ENCODE measurements around the gene DMKN. TPM values are rescaled to one million over a fixed set of nuclear protein-coding genes. Genes with fewer than 3 reads are reported as not detected.

DMKN gene
- total and polyA plus RNA-seq, 4 donors = 1.4 to 9.4 (median 2.4) TPM

DNA sequence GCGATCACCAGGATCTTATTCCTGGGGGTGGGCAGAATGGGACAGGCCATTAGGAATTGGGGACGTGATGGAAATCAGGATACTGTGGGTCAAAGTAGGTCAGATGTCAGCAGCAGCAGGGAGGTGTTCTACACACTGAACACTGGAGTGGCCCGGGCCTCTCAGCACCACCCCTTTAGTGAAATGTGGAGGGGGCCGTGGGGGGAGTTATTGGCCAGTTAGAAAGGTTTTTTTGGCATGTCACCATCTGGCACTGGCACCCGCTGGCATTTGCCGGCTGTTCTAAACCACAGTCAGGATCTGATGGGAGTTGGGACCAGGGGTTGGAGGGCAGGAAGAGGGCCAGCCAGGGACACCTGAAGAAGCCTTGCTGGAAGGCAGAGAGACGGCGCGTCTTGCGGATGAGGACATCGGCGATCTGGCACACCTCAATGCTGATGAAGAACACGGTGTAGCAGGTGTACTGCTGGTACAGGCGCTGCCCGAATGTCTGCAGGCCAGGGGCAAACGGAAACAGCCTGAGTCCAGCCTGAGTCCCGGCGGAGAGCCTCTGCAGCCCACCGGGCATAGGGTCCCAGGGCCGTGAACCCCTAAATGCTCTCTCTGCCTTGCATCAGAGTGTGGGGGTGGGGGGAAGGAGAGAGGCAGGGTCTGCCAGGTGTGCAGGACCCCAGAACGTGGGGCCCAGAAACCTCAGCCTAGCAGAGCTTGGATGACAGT, 37.8 kb upstream of the DMKN start:
- WGBS = 90% methylated on average over 21 of the region's 21 CpGs
- Histone ChIP-seq H3K27me3 (ENCODE audit: control insufficient read depth in 4 of 4, insufficient read depth in 4 of 4, low read length in 3 of 4) (no peaks in the 10 kb centered on the region), H3K4me1 (ENCODE audit: control insufficient read depth in 4 of 4, insufficient read depth in 4 of 4, low read length in 3 of 4) (peaks cover 0 to 7% (median 6%) of the 10 kb centered on the region in 4 donors), H3K27ac (ENCODE audit: low read depth in 1 of 2, low read length in 2 of 2) (no peak overlapping the region), H3K36me3 (ENCODE audit: control insufficient read depth in 4 of 4, insufficient read depth in 3 of 4, low read depth in 1 of 4, low read length in 3 of 4) (no peaks in the 10 kb centered on the region), H3K9ac (ENCODE audit: low read depth in 1 of 2, low read length in 2 of 2) (no peak overlapping the region), H3K4me3 (ENCODE audit: low read depth in 1 of 3, low read length in 3 of 3) (no peak overlapping the region), H3K9me3 (ENCODE audit: control insufficient read depth in 4 of 4, low read length in 3 of 4) (no peaks in the 10 kb centered on the region)
- DNase-seq (ENCODE audit: low spot score) = no peak
- TF ChIP-seq EGR1 (IDR thresholded peaks at IDR 0.05; ENCODE audit: low read depth in 2 of 2) (no peak), TAF1 (conservative IDR thresholded peaks at IDR 0.05) (no peak), HNF4A (conservative IDR thresholded peaks at IDR 0.05) (no peak), SP1 (IDR thresholded peaks at IDR 0.05) (no peak), YY1 (IDR thresholded peaks at IDR 0.05) (no peak), GABPA (IDR thresholded peaks at IDR 0.05 in 1 of 2, conservative IDR thresholded peaks at IDR 0.05 in 1 of 2) (no peak), JUND (IDR thresholded peaks at IDR 0.05) (no peak), FOXA2 (IDR thresholded peaks at IDR 0.05) (no peak), HNF4G (IDR thresholded peaks at IDR 0.05) (no peak), RAD21 (IDR thresholded peaks at IDR 0.05) (no peak), RXRA (IDR thresholded peaks at IDR 0.05) (no peak), FOXA1 (IDR thresholded peaks at IDR 0.05) (no peak), NR2F2 (IDR thresholded peaks at IDR 0.05) (no peak)
- TF ChIP-seq, protein P1, sequence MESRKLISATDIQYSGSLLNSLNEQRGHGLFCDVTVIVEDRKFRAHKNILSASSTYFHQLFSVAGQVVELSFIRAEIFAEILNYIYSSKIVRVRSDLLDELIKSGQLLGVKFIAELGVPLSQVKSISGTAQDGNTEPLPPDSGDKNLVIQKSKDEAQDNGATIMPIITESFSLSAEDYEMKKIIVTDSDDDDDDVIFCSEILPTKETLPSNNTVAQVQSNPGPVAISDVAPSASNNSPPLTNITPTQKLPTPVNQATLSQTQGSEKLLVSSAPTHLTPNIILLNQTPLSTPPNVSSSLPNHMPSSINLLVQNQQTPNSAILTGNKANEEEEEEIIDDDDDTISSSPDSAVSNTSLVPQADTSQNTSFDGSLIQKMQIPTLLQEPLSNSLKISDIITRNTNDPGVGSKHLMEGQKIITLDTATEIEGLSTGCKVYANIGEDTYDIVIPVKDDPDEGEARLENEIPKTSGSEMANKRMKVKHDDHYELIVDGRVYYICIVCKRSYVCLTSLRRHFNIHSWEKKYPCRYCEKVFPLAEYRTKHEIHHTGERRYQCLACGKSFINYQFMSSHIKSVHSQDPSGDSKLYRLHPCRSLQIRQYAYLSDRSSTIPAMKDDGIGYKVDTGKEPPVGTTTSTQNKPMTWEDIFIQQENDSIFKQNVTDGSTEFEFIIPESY (IDR thresholded peaks at IDR 0.05) = no peak
- TF ChIP-seq, protein P2, sequence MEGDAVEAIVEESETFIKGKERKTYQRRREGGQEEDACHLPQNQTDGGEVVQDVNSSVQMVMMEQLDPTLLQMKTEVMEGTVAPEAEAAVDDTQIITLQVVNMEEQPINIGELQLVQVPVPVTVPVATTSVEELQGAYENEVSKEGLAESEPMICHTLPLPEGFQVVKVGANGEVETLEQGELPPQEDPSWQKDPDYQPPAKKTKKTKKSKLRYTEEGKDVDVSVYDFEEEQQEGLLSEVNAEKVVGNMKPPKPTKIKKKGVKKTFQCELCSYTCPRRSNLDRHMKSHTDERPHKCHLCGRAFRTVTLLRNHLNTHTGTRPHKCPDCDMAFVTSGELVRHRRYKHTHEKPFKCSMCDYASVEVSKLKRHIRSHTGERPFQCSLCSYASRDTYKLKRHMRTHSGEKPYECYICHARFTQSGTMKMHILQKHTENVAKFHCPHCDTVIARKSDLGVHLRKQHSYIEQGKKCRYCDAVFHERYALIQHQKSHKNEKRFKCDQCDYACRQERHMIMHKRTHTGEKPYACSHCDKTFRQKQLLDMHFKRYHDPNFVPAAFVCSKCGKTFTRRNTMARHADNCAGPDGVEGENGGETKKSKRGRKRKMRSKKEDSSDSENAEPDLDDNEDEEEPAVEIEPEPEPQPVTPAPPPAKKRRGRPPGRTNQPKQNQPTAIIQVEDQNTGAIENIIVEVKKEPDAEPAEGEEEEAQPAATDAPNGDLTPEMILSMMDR (IDR thresholded peaks at IDR 0.05; ENCODE audit: low read depth, low read length, missing input control) = no peak
- TF ChIP-seq, protein P3, sequence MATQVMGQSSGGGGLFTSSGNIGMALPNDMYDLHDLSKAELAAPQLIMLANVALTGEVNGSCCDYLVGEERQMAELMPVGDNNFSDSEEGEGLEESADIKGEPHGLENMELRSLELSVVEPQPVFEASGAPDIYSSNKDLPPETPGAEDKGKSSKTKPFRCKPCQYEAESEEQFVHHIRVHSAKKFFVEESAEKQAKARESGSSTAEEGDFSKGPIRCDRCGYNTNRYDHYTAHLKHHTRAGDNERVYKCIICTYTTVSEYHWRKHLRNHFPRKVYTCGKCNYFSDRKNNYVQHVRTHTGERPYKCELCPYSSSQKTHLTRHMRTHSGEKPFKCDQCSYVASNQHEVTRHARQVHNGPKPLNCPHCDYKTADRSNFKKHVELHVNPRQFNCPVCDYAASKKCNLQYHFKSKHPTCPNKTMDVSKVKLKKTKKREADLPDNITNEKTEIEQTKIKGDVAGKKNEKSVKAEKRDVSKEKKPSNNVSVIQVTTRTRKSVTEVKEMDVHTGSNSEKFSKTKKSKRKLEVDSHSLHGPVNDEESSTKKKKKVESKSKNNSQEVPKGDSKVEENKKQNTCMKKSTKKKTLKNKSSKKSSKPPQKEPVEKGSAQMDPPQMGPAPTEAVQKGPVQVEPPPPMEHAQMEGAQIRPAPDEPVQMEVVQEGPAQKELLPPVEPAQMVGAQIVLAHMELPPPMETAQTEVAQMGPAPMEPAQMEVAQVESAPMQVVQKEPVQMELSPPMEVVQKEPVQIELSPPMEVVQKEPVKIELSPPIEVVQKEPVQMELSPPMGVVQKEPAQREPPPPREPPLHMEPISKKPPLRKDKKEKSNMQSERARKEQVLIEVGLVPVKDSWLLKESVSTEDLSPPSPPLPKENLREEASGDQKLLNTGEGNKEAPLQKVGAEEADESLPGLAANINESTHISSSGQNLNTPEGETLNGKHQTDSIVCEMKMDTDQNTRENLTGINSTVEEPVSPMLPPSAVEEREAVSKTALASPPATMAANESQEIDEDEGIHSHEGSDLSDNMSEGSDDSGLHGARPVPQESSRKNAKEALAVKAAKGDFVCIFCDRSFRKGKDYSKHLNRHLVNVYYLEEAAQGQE (IDR thresholded peaks at IDR 0.05) = no peak
- TF ChIP-seq, protein P4, sequence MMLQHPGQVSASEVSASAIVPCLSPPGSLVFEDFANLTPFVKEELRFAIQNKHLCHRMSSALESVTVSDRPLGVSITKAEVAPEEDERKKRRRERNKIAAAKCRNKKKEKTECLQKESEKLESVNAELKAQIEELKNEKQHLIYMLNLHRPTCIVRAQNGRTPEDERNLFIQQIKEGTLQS (IDR thresholded peaks at IDR 0.05) = no peak
- TF ChIP-seq, protein P5, sequence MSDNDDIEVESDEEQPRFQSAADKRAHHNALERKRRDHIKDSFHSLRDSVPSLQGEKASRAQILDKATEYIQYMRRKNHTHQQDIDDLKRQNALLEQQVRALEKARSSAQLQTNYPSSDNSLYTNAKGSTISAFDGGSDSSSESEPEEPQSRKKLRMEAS (IDR thresholded peaks at IDR 0.05) = no peak
